ENCODE measurements around the gene LRTM2. TPM values are rescaled to one million over a fixed set of nuclear protein-coding genes. Genes with fewer than 3 reads are reported as not detected.

LRTM2 gene
- total and polyA plus RNA-seq, 12 donors, result not detected

- 74 to 79% methylated on average over 27 of the region's 27 CpGs for WGBS, 2 donors
- no peak for TF ChIP-seq CTCF (IDR thresholded peaks at IDR 0.05)
These were observed 9.0 kb upstream of the LRTM2 start for GRCh38 chr12:1811281-1811947.

GRCh38 chr12:1811948-1812291 is 8.4 kb upstream of the LRTM2 start:
- WGBS, 2 donors, result 81 to 85% methylated on average over 6 of the region's 6 CpGs
- no peaks in the 10 kb centered on the region for H3K9me3 ChIP-seq
- no peak for DNase-seq
- H3K36me3 ChIP-seq, result no peaks in the 10 kb centered on the region
- H3K27me3 ChIP-seq, result peaks cover 0 to 26% (median 11%) of the 10 kb centered on the region in 7 donors
- intact Hi-C loops (cut with DNase I), result no loop called here
- peaks cover 0 to 60% (median 0%) of the 10 kb centered on the region in 9 donors for H3K4me1 ChIP-seq
- ATAC-seq, result no peak
- H3K27ac ChIP-seq, result peak overlapping the region in 7 of 10 donors; percentile 19 to 93 (median 58)
- TF ChIP-seq CTCF (IDR thresholded peaks at IDR 0.05), result no peak
- H3K4me3 ChIP-seq, result no peak overlapping the region

More at GRCh38 chr12:1811281-1811947, 9.0 kb upstream of the LRTM2 start:
- Histone ChIP-seq H3K36me3 (no peaks in the 10 kb centered on the region), H3K27me3 (peaks cover 0 to 25% (median 9%) of the 10 kb centered on the region in 7 donors), H3K4me3 (peak overlapping the region in 1 of 10 donors; percentile 39), H3K4me1 (peaks cover 0 to 64% (median 0%) of the 10 kb centered on the region in 9 donors), H3K9me3 (no peaks in the 10 kb centered on the region), H3K27ac (peak overlapping the region in 3 of 10 donors; percentile 56 to 93 (median 67))
- peak in 4 of 8 donors; percentile 23 to 46 (median 28) for ATAC-seq
- intact Hi-C loops (cut with DNase I), result no loop called here
- DNase-seq, result no peak

- peaks cover 0 to 26% (median 11%) of the 10 kb centered on the region in 7 donors for H3K27me3 ChIP-seq
- 66 to 80% methylated on average over 17 of the region's 17 CpGs for WGBS, 2 donors
- no peaks in the 10 kb centered on the region for H3K9me3 ChIP-seq
- peak in 6 of 8 donors; percentile 59 to 74 (median 73) for ATAC-seq
- TF ChIP-seq CTCF (IDR thresholded peaks at IDR 0.05), result no peak
- peak in 1 of 2 donors; percentile 28 for DNase-seq
- peak overlapping the region in 9 of 10 donors; percentile 19 to 93 (median 56) for H3K27ac ChIP-seq
- peak overlapping the region in 1 of 10 donors; percentile 9 for H3K4me3 ChIP-seq
- intact Hi-C loops (cut with DNase I), result no loop called here
- H3K4me1 ChIP-seq, result peaks cover 0 to 60% (median 0%) of the 10 kb centered on the region in 9 donors
- H3K36me3 ChIP-seq, result no peaks in the 10 kb centered on the region
These were observed 7.6 kb upstream of the LRTM2 start for GRCh38 chr12:1812650-1813302.

GRCh38 chr12:1814266-1814665 is 6.1 kb upstream of the LRTM2 start:
- Histone ChIP-seq H3K9me3 (no peaks in the 10 kb centered on the region), H3K4me1 (peaks cover 0 to 53% (median 0%) of the 10 kb centered on the region in 9 donors), H3K27ac (peak overlapping the region in 1 of 10 donors; percentile 93), H3K36me3 (no peaks in the 10 kb centered on the region), H3K4me3 (no peak overlapping the region), H3K27me3 (peaks cover 0 to 31% (median 11%) of the 10 kb centered on the region in 7 donors)
- no peak for TF ChIP-seq CTCF (IDR thresholded peaks at IDR 0.05)
- intact Hi-C loops (cut with DNase I), result loop anchor here in 1 of 10 donors (2.0 kb wide), 1 partner anchor 67 kb away; no protein-coding TSS in a partner anchor
- 81 to 87% methylated on average over 8 of the region's 8 CpGs for WGBS, 2 donors
- DNase-seq (no peak), ATAC-seq (no peak)

All from heart right ventricle (tissue), 16 donors.